CD4-positive, CD25-positive, alpha-beta regulatory T cell (primary cell): ENCODE measurements around the gene HSPB6. TPM values are rescaled to one million over a fixed set of nuclear protein-coding genes. Genes with fewer than 3 reads are reported as not detected.

Experiments
- ATAC-seq, 2 donors: fragments of 150-1000 bp; cut with Tn5 transposase; one replicate each; pipeline ENCODE4 v1.10.0; 2021; ENCODE audit warnings: low read depth in 2 of 2, moderate number of reproducible peaks in 2 of 2, moderate library complexity in 1 of 2
- DNase-seq, 3 donors: peaks; one replicate each; pipeline versions ENCODE4 v3.0.0 to v3.0.0-alpha.2; 2012 to 2022; ENCODE audit warnings: mixed read lengths in 1 of 3
- H3K27ac ChIP-seq: one replicate; pipeline ENCODE4 v1.7.0; 2013; ENCODE audit warnings: mild to moderate bottlenecking, low read length; ENCODE audit not compliant: insufficient read depth, poor library complexity, severe bottlenecking
- H3K27me3 ChIP-seq: one replicate; pipeline ENCODE4 v1.7.0; 2013; ENCODE audit warnings: low read length; ENCODE audit not compliant: control insufficient read depth, insufficient read depth
- H3K36me3 ChIP-seq: one replicate; pipeline ENCODE4 v1.7.0; 2013; ENCODE audit warnings: mild to moderate bottlenecking, low read length, moderate library complexity; ENCODE audit not compliant: control insufficient read depth, insufficient read depth
- H3K4me1 ChIP-seq: 2 replicates; pipeline ENCODE4 v1.7.0; 2013; ENCODE audit warnings: mild to moderate bottlenecking, low read length; ENCODE audit not compliant: insufficient read depth, control insufficient read depth, poor library complexity, severe bottlenecking
- H3K4me3 ChIP-seq: one replicate; pipeline ENCODE4 v1.7.0; 2013; ENCODE audit warnings: low read depth, mild to moderate bottlenecking, low read length, moderate library complexity
- H3K9me3 ChIP-seq, 2 experiments: 1 replicate in 1 of 2; 2 replicates in 1 of 2; pipeline ENCODE4 v1.7.0; 2013; ENCODE audit warnings: low read length in 2 of 2, mild to moderate bottlenecking in 1 of 2, moderate library complexity in 1 of 2; ENCODE audit not compliant: control insufficient read depth in 2 of 2
- H3K27ac Mint-ChIP-seq, 3 donors: one replicate each; pipeline ENCODE4 v1.8.0; 2020 to 2022; ENCODE audit warnings: mild to moderate bottlenecking in 3 of 3, mixed read lengths in 3 of 3, moderate library complexity in 2 of 3
- H3K27me3 Mint-ChIP-seq: one replicate; pipeline ENCODE4 v1.8.0; 2022; ENCODE audit warnings: mild to moderate bottlenecking, mixed read lengths
- H3K36me3 Mint-ChIP-seq: one replicate; pipeline ENCODE4 v1.8.0; 2020; ENCODE audit warnings: mixed read lengths
- H3K4me1 Mint-ChIP-seq, 4 donors: one replicate each; pipeline ENCODE4 v1.8.0; 2020 to 2022; ENCODE audit warnings: mixed read lengths in 4 of 4, mild to moderate bottlenecking in 1 of 4
- H3K4me3 Mint-ChIP-seq, 4 donors: one replicate each; pipeline ENCODE4 v1.8.0; 2020 to 2022; ENCODE audit warnings: mild to moderate bottlenecking in 4 of 4, mixed read lengths in 4 of 4, moderate library complexity in 3 of 4
- H3K9me3 Mint-ChIP-seq, 7 donors: one replicate each; pipeline ENCODE4 v1.8.0; 2020 to 2022; ENCODE audit warnings: mixed read lengths in 7 of 7, mild to moderate bottlenecking in 3 of 7, moderate library complexity in 2 of 7
- polyA plus RNA-seq, 4 donors: library from polyadenylated mRNA; unstranded; fragments of 300-500 nt; fragmentation: Illumina TruSeq; gene quantifications; one replicate each; pipeline ENCODE4 v1.2.3, GENCODE V29; 2021
- total RNA-seq: library from RNA; stranded (reverse); gene quantifications from one replicate; pipeline ENCODE4 v1.2.3, GENCODE V29; 2022

HSPB6 gene
- total and polyA plus RNA-seq, 5 donors from 2014 or later, result not detected

DNA sequence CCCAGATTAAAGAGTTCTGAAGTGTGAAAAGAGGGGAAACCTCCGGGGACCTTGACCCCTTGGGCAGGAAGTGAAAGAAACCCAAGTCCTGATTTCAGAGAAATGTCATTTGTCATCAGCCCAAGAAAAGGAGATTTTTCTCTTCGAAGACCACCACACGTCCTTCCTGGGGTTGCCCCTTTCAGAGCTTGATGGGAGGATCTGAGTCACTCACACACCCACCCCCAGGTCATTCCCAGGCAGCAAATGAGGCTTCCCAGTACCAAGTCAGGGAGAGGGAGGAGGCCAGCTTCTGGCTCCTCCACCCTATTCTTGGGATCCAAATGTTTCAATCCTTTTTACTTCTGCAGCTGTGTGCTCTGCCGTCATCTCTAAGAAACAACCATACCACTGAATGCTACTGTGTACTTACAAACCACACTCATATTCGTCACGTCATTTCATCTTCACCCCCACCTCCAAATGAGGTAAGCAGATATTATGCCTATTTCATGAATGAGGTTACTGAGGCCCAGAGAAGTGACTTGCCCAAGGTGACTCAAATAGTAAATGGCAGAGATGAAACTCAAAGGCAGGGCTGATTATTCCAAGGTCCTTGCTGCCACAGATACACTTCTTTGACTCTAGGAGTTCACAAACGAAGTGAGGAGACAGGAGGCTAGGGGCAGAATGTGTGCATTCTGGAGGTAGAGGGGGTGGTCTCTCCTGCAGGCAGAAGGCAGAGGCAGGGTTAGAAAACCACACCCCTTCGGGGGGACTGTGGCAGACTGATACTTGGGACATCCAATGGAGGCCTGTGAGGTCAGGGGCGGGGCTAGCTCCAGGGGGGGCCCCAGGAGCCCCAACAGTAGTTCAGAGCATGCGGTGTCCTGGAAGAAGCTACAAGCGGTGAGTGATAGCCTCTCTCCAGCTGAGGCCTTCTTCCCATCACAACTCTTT is 44.0 kb downstream of the HSPB6 start:
- H3K4me3 ChIP-seq, result peak overlapping the region; percentile 69
- peaks cover 68% of the 10 kb centered on the region for H3K4me1 ChIP-seq
- Mint-ChIP-seq H3K27ac (peak overlapping the region; percentile 95 to 98 (median 95)), H3K27me3 (no peaks in the 10 kb centered on the region), H3K4me1 (peaks cover 20 to 68% (median 48%) of the 10 kb centered on the region in 4 donors), H3K4me3 (peak overlapping the region; percentile 85 to 93 (median 88)), H3K9me3 (no peaks in the 10 kb centered on the region), H3K36me3 (no peaks in the 10 kb centered on the region)
- H3K27me3 ChIP-seq, result no peaks in the 10 kb centered on the region
- H3K36me3 ChIP-seq, result no peaks in the 10 kb centered on the region
- H3K27ac ChIP-seq, result peak overlapping the region; percentile 95
- no peaks in the 10 kb centered on the region for H3K9me3 ChIP-seq
- peak; percentile 62 to 91 (median 81) for DNase-seq
- ATAC-seq, result peak; percentile 32 to 33

DNA sequence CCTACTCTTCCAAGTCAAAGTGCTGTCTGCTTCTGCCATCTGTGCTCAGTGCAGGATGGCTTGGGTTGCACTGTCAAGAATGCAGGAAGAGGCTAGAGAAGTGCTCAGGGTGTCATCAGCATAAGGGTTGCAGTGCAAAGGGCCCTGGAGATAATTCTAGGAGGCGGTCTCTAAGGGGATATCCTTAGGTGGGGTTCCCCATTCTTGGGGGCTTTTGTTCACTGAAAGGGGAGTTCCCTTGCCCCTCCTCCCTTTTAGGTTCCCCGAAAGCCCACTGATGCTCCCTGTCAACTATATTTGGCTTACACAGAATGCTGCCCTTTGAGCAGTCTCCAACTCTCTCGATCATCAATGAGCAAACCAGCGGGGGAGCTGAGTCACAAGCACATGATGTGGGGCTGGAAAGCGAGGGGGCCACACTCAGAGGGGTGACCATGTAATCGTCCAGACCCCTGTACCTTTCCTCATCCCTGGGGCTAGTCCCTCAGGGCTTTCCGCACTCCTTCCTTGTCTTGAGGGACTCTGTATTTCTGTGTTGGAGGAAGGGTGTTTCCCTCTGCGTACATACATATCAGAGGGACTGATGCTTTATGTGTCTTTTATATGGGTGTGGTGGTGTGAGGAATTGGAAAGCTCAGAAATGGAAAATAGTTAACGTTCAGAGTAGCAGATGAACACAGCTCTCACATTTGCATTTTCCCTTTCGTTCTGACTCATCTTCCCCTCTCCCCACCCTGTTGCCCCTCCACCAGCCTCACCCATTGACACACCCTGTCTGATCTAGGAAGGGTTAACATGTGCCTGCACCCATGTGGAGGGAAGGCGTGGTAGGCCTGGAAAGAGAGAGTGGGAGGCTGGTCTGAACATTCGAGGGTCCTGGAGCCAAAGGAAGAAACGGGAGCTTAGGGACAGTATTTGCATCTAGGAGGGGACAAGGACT is 45.8 kb downstream of the HSPB6 start:
- DNase-seq, result peak; percentile 44 to 93 (median 46)
- Histone ChIP-seq H3K4me3 (peak overlapping the region; percentile 56), H3K36me3 (no peaks in the 10 kb centered on the region), H3K4me1 (peaks cover 60% of the 10 kb centered on the region), H3K27me3 (no peaks in the 10 kb centered on the region), H3K27ac (peak overlapping the region; percentile 95), H3K9me3 (no peaks in the 10 kb centered on the region)
- H3K9me3 Mint-ChIP-seq, result no peaks in the 10 kb centered on the region
- H3K27ac Mint-ChIP-seq, result peak overlapping the region; percentile 95
- peak; percentile 7 to 15 for ATAC-seq
- H3K36me3 Mint-ChIP-seq, result no peaks in the 10 kb centered on the region
- H3K4me3 Mint-ChIP-seq, result peak overlapping the region; percentile 12 to 84 (median 76)
- peaks cover 20 to 59% (median 44%) of the 10 kb centered on the region in 4 donors for H3K4me1 Mint-ChIP-seq
- no peaks in the 10 kb centered on the region for H3K27me3 Mint-ChIP-seq

DNA sequence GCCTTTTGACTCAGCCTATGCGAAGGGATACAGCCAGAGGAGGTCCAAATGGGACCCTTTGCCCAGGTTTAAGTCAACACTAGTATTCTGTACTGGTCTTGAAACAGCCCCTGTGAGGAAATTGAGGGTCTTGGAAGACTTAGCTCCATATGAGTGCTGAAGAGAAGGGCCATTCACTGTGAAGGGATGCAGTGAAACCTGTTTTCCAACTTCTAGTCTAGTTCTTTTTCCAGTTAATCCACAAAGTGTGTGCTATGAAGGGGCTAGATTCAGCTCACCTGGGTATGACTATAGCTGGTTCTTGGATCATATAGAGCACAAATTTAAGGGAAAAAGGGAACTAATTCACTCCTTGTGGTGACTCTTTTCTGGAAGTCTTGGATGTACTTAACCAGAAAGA is 48.4 kb downstream of the HSPB6 start:
- no peaks in the 10 kb centered on the region for H3K36me3 Mint-ChIP-seq
- H3K27ac ChIP-seq, result no peak overlapping the region
- H3K4me3 Mint-ChIP-seq, result no peak overlapping the region
- H3K9me3 ChIP-seq, result no peaks in the 10 kb centered on the region
- no peak for DNase-seq
- no peak overlapping the region for H3K4me3 ChIP-seq
- no peaks in the 10 kb centered on the region for H3K27me3 ChIP-seq
- no peaks in the 10 kb centered on the region for H3K27me3 Mint-ChIP-seq
- peaks cover 15 to 35% (median 25%) of the 10 kb centered on the region in 4 donors for H3K4me1 Mint-ChIP-seq
- H3K4me1 ChIP-seq, result peaks cover 34% of the 10 kb centered on the region
- no peaks in the 10 kb centered on the region for H3K36me3 ChIP-seq
- ATAC-seq, result no peak
- no peak overlapping the region for H3K27ac Mint-ChIP-seq
- no peaks in the 10 kb centered on the region for H3K9me3 Mint-ChIP-seq

Other genes with a start within 250 kb of the HSPB6 start
- not detected for gene DMKN, start 243.4 kb downstream of the HSPB6 start, total RNA-seq
- 1 to 10 TPM in 2 of 4 donors, under 1 TPM in 1, not detected in 1; 0.74 to 1.6 (median 1.0) TPM for gene DMKN, start 243.4 kb downstream of the HSPB6 start, polyA plus RNA-seq
- gene SBSN, start 228.7 kb downstream of the HSPB6 start, total RNA-seq, result not detected
- gene SBSN, start 228.7 kb downstream of the HSPB6 start, polyA plus RNA-seq, result not detected
- gene GAPDHS, start 223.6 kb downstream of the HSPB6 start, total RNA-seq, result not detected
- not detected for gene GAPDHS, start 223.6 kb downstream of the HSPB6 start, polyA plus RNA-seq
- 37.1 TPM for gene TMEM147, start 211.4 kb downstream of the HSPB6 start, total RNA-seq
- gene TMEM147, start 211.4 kb downstream of the HSPB6 start, polyA plus RNA-seq, result 100 to 1,000 TPM; 155 to 179 (median 160) TPM
- gene ATP4A, start 193.4 kb downstream of the HSPB6 start, total RNA-seq, result not detected
- not detected for gene ATP4A, start 193.4 kb downstream of the HSPB6 start, polyA plus RNA-seq
- gene PMIS2, start 170.9 kb downstream of the HSPB6 start, total RNA-seq, result not detected
- not detected for gene PMIS2, start 170.9 kb downstream of the HSPB6 start, polyA plus RNA-seq
- gene HAUS5, start 144.3 kb downstream of the HSPB6 start, total RNA-seq, result 25.9 TPM
- gene HAUS5, start 144.3 kb downstream of the HSPB6 start, polyA plus RNA-seq, result 1 to 10 TPM; 5.1 to 8.1 (median 6.6) TPM
- 52.3 TPM for gene RBM42, start 128.0 kb downstream of the HSPB6 start, total RNA-seq
- gene RBM42, start 128.0 kb downstream of the HSPB6 start, polyA plus RNA-seq, result 10 to 100 TPM; 54.4 to 69.0 (median 59.2) TPM
- gene ETV2, start 115.3 kb downstream of the HSPB6 start, total RNA-seq, result not detected
- under 1 TPM in 3 of 4 donors, not detected in 1; 0.44 to 0.67 (median 0.46) TPM for gene ETV2, start 115.3 kb downstream of the HSPB6 start, polyA plus RNA-seq
- gene COX6B1, start 108.7 kb downstream of the HSPB6 start, total RNA-seq, result 249 TPM
- 100 to 1,000 TPM; 854 to 919 (median 912) TPM for gene COX6B1, start 108.7 kb downstream of the HSPB6 start, polyA plus RNA-seq
- gene UPK1A, start 90.5 kb downstream of the HSPB6 start, total RNA-seq, result not detected
- not detected for gene UPK1A, start 90.5 kb downstream of the HSPB6 start, polyA plus RNA-seq
- 42.0 TPM for gene ZBTB32, start 52.5 kb downstream of the HSPB6 start, total RNA-seq
- 1 to 10 TPM; 3.1 to 5.3 (median 4.6) TPM for gene ZBTB32, start 52.5 kb downstream of the HSPB6 start, polyA plus RNA-seq
- gene KMT2B, start 39.0 kb downstream of the HSPB6 start, total RNA-seq, result 73.0 TPM
- 1 to 10 TPM in 1 of 4 donors, under 1 TPM in 3; 0.45 to 1.1 (median 0.68) TPM for gene KMT2B, start 39.0 kb downstream of the HSPB6 start, polyA plus RNA-seq
- gene IGFLR1, start 14.6 kb downstream of the HSPB6 start, total RNA-seq, result 80.5 TPM
- gene IGFLR1, start 14.6 kb downstream of the HSPB6 start, polyA plus RNA-seq, result 100 to 1,000 TPM; 109 to 151 (median 125) TPM
- gene U2AF1L4, start 11.6 kb downstream of the HSPB6 start, total RNA-seq, result 70.8 TPM
- gene U2AF1L4, start 11.6 kb downstream of the HSPB6 start, polyA plus RNA-seq, result 10 to 100 TPM; 48.4 to 66.5 (median 58.5) TPM
- gene PSENEN, start 11.4 kb downstream of the HSPB6 start, total RNA-seq, result 21.1 TPM
- 10 to 100 TPM; 66.1 to 99.6 (median 72.9) TPM for gene PSENEN, start 11.4 kb downstream of the HSPB6 start, polyA plus RNA-seq
- 11.7 TPM for gene LIN37, start 8.5 kb downstream of the HSPB6 start, total RNA-seq
- 10 to 100 TPM in 3 of 4 donors, 1 to 10 TPM in 1; 9.9 to 16.5 (median 11.8) TPM for gene LIN37, start 8.5 kb downstream of the HSPB6 start, polyA plus RNA-seq
- 39.5 TPM for gene PROSER3, start 1.1 kb upstream of the HSPB6 start, total RNA-seq
- gene PROSER3, start 1.1 kb upstream of the HSPB6 start, polyA plus RNA-seq, result 1 to 10 TPM; 4.3 to 6.4 (median 5.0) TPM
- gene ARHGAP33, start 18.5 kb upstream of the HSPB6 start, total RNA-seq, result 46.7 TPM
- gene ARHGAP33, start 18.5 kb upstream of the HSPB6 start, polyA plus RNA-seq, result under 1 TPM in 1 of 4 donors, not detected in 3; 0.40 TPM
- gene PRODH2, start 55.8 kb upstream of the HSPB6 start, total RNA-seq, result not detected
- not detected for gene PRODH2, start 55.8 kb upstream of the HSPB6 start, polyA plus RNA-seq
- gene NPHS1, start 95.5 kb upstream of the HSPB6 start, total RNA-seq, result not detected
- gene NPHS1, start 95.5 kb upstream of the HSPB6 start, polyA plus RNA-seq, result not detected
- not detected for gene KIRREL2, start 99.9 kb upstream of the HSPB6 start, total RNA-seq
- gene KIRREL2, start 99.9 kb upstream of the HSPB6 start, polyA plus RNA-seq, result not detected
- gene APLP1, start 111.5 kb upstream of the HSPB6 start, total RNA-seq, result not detected
- not detected for gene APLP1, start 111.5 kb upstream of the HSPB6 start, polyA plus RNA-seq
- gene NFKBID, start 143.5 kb upstream of the HSPB6 start, total RNA-seq, result 120 TPM
- 1 to 10 TPM; 2.7 to 4.2 (median 3.6) TPM for gene NFKBID, start 143.5 kb upstream of the HSPB6 start, polyA plus RNA-seq
- gene HCST, start 145.5 kb upstream of the HSPB6 start, total RNA-seq, result 104 TPM
- gene HCST, start 145.5 kb upstream of the HSPB6 start, polyA plus RNA-seq, result 100 to 1,000 TPM; 640 to 863 (median 760) TPM
- gene TYROBP, start 151.3 kb upstream of the HSPB6 start, total RNA-seq, result not detected
- 1 to 10 TPM in 3 of 4 donors, under 1 TPM in 1; 0.49 to 6.9 (median 2.1) TPM for gene TYROBP, start 151.3 kb upstream of the HSPB6 start, polyA plus RNA-seq
- 7.7 TPM for gene LRFN3, start 179.3 kb upstream of the HSPB6 start, total RNA-seq
- gene LRFN3, start 179.3 kb upstream of the HSPB6 start, polyA plus RNA-seq, result 1 to 10 TPM in 1 of 4 donors, under 1 TPM in 3; 0.63 to 1.4 (median 0.84) TPM
- gene SDHAF1, start 238.2 kb upstream of the HSPB6 start, total RNA-seq, result 11.8 TPM
- 10 to 100 TPM; 44.0 to 71.2 (median 67.4) TPM for gene SDHAF1, start 238.2 kb upstream of the HSPB6 start, polyA plus RNA-seq